HepG2 (cell line): Measurements from ENCODE around the gene ERMAP. TPM values are rescaled to one million over a fixed set of nuclear protein-coding genes. Genes with fewer than 3 reads are reported as not detected.

Source experiments
- ATAC-seq: fragments of 200-7000 bp; cut with Tn5 transposase; 3 replicates; pipeline ENCODE4 v1.9.1; 2020; ENCODE audit warnings: mild to moderate bottlenecking, moderate library complexity
- BruUV-seq: library from RNA; stranded (reverse); fragments of 400-500 nt; replicated peaks from 2 replicates; lab custom pipeline; 2021; lab: Mats Ljungman, UMichigan
- CTCF ChIA-PET: fragments of 300-600 bp; formaldehyde crosslinking; extraction: SDS; loops from one replicate; lab custom pipeline; 2021; ENCODE audit warnings: low total read pairs, inconsistent platforms, low intra/inter-chr PET ratio; lab: Yijun Ruan, JAX
- POLR2A ChIA-PET: fragments of 350-600 bp; sonication (Branson Sonifier 250); formaldehyde crosslinking; loops from one replicate; lab custom pipeline; 2020; ENCODE audit warnings: antibody characterized with exemption, inconsistent platforms; lab: Yijun Ruan, JAX
- DNase-seq: peaks from one replicate; pipeline ENCODE4 v3.0.0-alpha.2; 2015; ENCODE audit warnings: low spot score
- FAIRE-seq: peaks from 3 replicates; lab custom pipeline; 2011; peaks lifted over from hg19 to GRCh38; lab: Jason Lieb, UNC
- H2AFZ ChIP-seq: one replicate; pipeline ENCODE4 v1.6.1; 2011; ENCODE audit warnings: low read length, inconsistent platforms
- H3K27ac ChIP-seq: fragments of 300-600 bp; 3 replicates; pipeline ENCODE4 v1.8.0; 2011; ENCODE audit warnings: mixed run types, mild to moderate bottlenecking, mixed read lengths, low read length, inconsistent platforms; ENCODE audit not compliant: insufficient read depth; ENCODE audit errors: extremely low read length
- H3K27me3 ChIP-seq, 2 experiments: fragments of 200-600 bp in 1 of 2; 2 replicates in 1 of 2; 3 replicates in 1 of 2; pipeline versions ENCODE4 v1.6.0 to v1.8.0; 2011; ENCODE audit warnings: low read length in 2 of 2, mild to moderate bottlenecking in 2 of 2, moderate library complexity in 2 of 2, inconsistent platforms in 1 of 2; ENCODE audit not compliant: insufficient read depth in 2 of 2, control insufficient read depth in 1 of 2
- H3K36me3 ChIP-seq, 2 experiments: fragments of 200-600 bp in 1 of 2; replicated peaks in 1 of 2; 2 replicates in 1 of 2; 3 replicates in 1 of 2; pipeline versions ENCODE4 v1.5.1 to v1.8.0; 2011; ENCODE audit warnings: low read length in 2 of 2, inconsistent platforms in 1 of 2; ENCODE audit not compliant: insufficient read depth in 2 of 2, control insufficient read depth in 1 of 2
- H3K4me1 ChIP-seq: 2 replicates; pipeline ENCODE4 v1.5.1; 2012; ENCODE audit warnings: low read length, inconsistent platforms; ENCODE audit not compliant: insufficient read depth
- H3K4me2 ChIP-seq: 2 replicates; pipeline ENCODE4 v1.6.0; 2011; ENCODE audit warnings: low read depth, low read length, inconsistent platforms
- H3K4me3 ChIP-seq, 3 experiments: fragments of 200-600 bp in 1 of 3; sonication (generic), shearing (Covaris generic) in 1 of 3; replicated peaks in 1 of 3; 2 replicates each; pipeline ENCODE4 v1.5.1; 2011 to 2016; ENCODE audit warnings: low read length in 3 of 3, inconsistent platforms in 2 of 3, low read depth in 2 of 3, mild to moderate bottlenecking in 2 of 3, control low read depth in 1 of 3, mixed read lengths in 1 of 3; ENCODE audit not compliant: insufficient read depth in 1 of 3
- H3K79me2 ChIP-seq: one replicate; pipeline ENCODE4 v1.6.1; 2011; ENCODE audit warnings: low read length, inconsistent platforms; ENCODE audit not compliant: insufficient read depth
- H3K9ac ChIP-seq: 2 replicates; pipeline ENCODE4 v1.6.0; 2011; ENCODE audit warnings: mild to moderate bottlenecking, low read depth, low read length, inconsistent platforms; ENCODE audit not compliant: insufficient read depth
- H3K9me3 ChIP-seq: 2 replicates; pipeline ENCODE4 v1.5.1; 2012; ENCODE audit warnings: mild to moderate bottlenecking, low read length
- H4K20me1 ChIP-seq: 2 replicates; pipeline ENCODE4 v1.6.0; 2011; ENCODE audit warnings: inconsistent platforms, mild to moderate bottlenecking, low read length, moderate library complexity; ENCODE audit not compliant: insufficient read depth
- MAFK ChIP-seq, 2 experiments: IDR thresholded peaks in 1 of 2; conservative IDR thresholded peaks in 1 of 2; 2 replicates each; pipeline ENCODE4 v1.6.1; 2011; ENCODE audit warnings: improper control_type of control experiment in 2 of 2, low read length in 2 of 2
- NCOA1 ChIP-seq: sonication (generic); formaldehyde crosslinking; IDR thresholded peaks from 2 replicates; pipeline ENCODE4 v1.9.0; 2021; ENCODE audit warnings: missing genetic modification reagents
- NFYC ChIP-seq: IDR thresholded peaks from 2 replicates; pipeline ENCODE4 v1.6.1; 2016; ENCODE audit warnings: missing genetic modification reagents, missing compliant biosample characterization
- NR2C2 ChIP-seq: sonication (generic); formaldehyde crosslinking; IDR thresholded peaks from 2 replicates; pipeline ENCODE4 v1.4.0; 2020; ENCODE audit warnings: missing genetic modification reagents, mild to moderate bottlenecking, moderate library complexity, borderline replicate concordance
- ZFP91 ChIP-seq: sonication (generic); formaldehyde crosslinking; IDR thresholded peaks from 2 replicates; pipeline ENCODE4 v1.9.0; 2022; ENCODE audit warnings: missing genetic modification reagents, mild to moderate bottlenecking, borderline replicate concordance
- ZNF513 ChIP-seq: sonication (generic); formaldehyde crosslinking; conservative IDR thresholded peaks from 2 replicates; pipeline ENCODE4 v1.5.0; 2020; ENCODE audit warnings: missing genetic modification reagents
- ZNF567 ChIP-seq: sonication (generic); formaldehyde crosslinking; IDR thresholded peaks from 2 replicates; pipeline ENCODE4 v1.8.1; 2023; ENCODE audit warnings: mild to moderate bottlenecking, missing genetic modification reagents, borderline replicate concordance
- ZNF616 ChIP-seq: sonication (generic); formaldehyde crosslinking; IDR thresholded peaks from 2 replicates; pipeline ENCODE4 v1.5.0; 2020; ENCODE audit warnings: low read depth, mild to moderate bottlenecking, missing genetic modification reagents
- WGBS: methylation state at CpG from one replicate; pipeline ENCODE4 v1.1.6; 2017; ENCODE audit warnings: low lambda C conversion rate; 5-methylcytosine and 5-hydroxymethylcytosine counted together
- in situ Hi-C: cut with HindIII; loops from 2 replicates; pipeline ENCODE4 v1.10.0; 2017; ENCODE audit warnings: low pct_unique_long_range_greater_than_20kb; ENCODE audit not compliant: extremely low pct_ligation_motif_present
- intact Hi-C: fragments of 100-400 bp; cut with micrococcal nuclease; formaldehyde crosslinking; loops from one replicate; pipeline ENCODE4 v1.10.0; 2022; ENCODE audit not compliant: unreplicated experiment
- polyA plus RNA-seq, 8 experiments: library from polyadenylated mRNA; depleted of rRNA in 3 of 8; stranded (reverse) in 7 of 8; unstranded in 1 of 8; fragments of >200 nt; fragmentation: Illumina TruSeq in 4 of 8; extraction: Trizol in 4 of 8; gene quantifications; 2 replicates each; pipeline versions ENCODE4 v1.2.1 to v1.2.3, GENCODE V29; 2011 to 2016; ENCODE audit warnings: low read depth in 4 of 8, missing spikeins in 1 of 8, mixed read lengths in 1 of 8; ENCODE audit not compliant: insufficient read depth in 1 of 8
- total RNA-seq, 5 experiments: library from RNA; depleted of rRNA; stranded (reverse); fragments of >200 nt; fragmentation: Illumina TruSeq; extraction: Trizol; gene quantifications; 2 replicates each; pipeline ENCODE4 v1.2.3, GENCODE V29; 2016; ENCODE audit warnings: low read depth in 1 of 5
- TF ChIP-seq, protein P1 (sequence below): sonication (generic); formaldehyde crosslinking; IDR thresholded peaks from 2 replicates; pipeline ENCODE4 v1.4.0; 2020; ENCODE audit warnings: mild to moderate bottlenecking, missing genetic modification reagents
- TF ChIP-seq, protein P2 (sequence below): sonication (generic); formaldehyde crosslinking; IDR thresholded peaks from 2 replicates; pipeline ENCODE4 v1.8.0; 2022; ENCODE audit warnings: mild to moderate bottlenecking, missing genetic modification reagents, borderline replicate concordance

The ERMAP gene
- total and polyA plus RNA-seq, 2 of the 13 experiments (the other 11 are each of a cell fraction or from before 2014, with no cell fraction given) = 2.2 to 4.4 TPM

- BruUV-seq = no TSS peak
- ATAC-seq = no peak
Observed at GRCh38 chr1:42801832-42802473, 15.0 kb upstream of the ERMAP start.

DNA sequence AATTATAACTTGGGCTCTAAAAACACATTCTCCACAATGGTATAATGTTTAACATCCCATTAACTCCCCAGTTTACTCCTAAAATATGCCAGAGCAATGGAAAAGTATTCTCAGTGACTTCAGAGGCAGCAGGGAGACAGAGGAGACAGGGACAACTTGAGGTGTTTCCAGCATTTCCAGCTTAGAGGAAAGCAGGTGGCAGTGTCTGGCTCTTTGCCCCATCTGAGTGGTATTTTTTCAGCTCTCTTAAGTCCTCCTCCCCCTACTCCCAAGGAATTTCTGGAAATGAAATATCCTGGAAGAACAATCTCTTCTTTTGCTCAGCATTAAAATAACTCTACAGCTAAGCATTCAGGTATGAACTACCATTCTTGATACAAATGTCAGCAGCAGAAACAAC, 10.8 kb upstream of the ERMAP start:
- H3K4me2 ChIP-seq = no peak overlapping the region
- no peaks in the 10 kb centered on the region for H3K4me1 ChIP-seq
- H3K36me3 ChIP-seq = peaks cover under 1 to 2% of the 10 kb centered on the region in 2 experiments; a peak in 2 of 5 replicates
- in situ Hi-C loops (no loop called here), intact Hi-C loops (no loop called here)
- H3K27ac ChIP-seq = no peak overlapping the region
- ChIA-PET CTCF (no interaction called here), POLR2A (no interaction called here)
- H2AFZ ChIP-seq = no peak overlapping the region
- H3K9ac ChIP-seq = no peak overlapping the region
- BruUV-seq = no TSS peak
- H4K20me1 ChIP-seq = no peaks in the 10 kb centered on the region
- FAIRE-seq (no peak), ATAC-seq (no peak), DNase-seq (no peak)
- no peaks in the 10 kb centered on the region for H3K79me2 ChIP-seq
- no peak overlapping the region for H3K4me3 ChIP-seq
- no peaks in the 10 kb centered on the region; a peak in 1 of 5 replicates for H3K27me3 ChIP-seq
- H3K9me3 ChIP-seq = no peaks in the 10 kb centered on the region
- TF ChIP-seq, protein P1, sequence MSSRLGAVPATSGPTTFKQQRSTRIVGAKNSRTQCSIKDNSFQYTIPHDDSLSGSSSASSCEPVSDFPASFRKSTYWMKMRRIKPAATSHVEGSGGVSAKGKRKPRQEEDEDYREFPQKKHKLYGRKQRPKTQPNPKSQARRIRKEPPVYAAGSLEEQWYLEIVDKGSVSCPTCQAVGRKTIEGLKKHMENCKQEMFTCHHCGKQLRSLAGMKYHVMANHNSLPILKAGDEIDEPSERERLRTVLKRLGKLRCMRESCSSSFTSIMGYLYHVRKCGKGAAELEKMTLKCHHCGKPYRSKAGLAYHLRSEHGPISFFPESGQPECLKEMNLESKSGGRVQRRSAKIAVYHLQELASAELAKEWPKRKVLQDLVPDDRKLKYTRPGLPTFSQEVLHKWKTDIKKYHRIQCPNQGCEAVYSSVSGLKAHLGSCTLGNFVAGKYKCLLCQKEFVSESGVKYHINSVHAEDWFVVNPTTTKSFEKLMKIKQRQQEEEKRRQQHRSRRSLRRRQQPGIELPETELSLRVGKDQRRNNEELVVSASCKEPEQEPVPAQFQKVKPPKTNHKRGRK (CRISPR knock-in tag) = no peak
- no peak for TF ChIP-seq ZFP91
- no peak for TF ChIP-seq NCOA1 (CRISPR knock-in tag)
- no peak for TF ChIP-seq NFYC (CRISPR knock-in tag)
- no peak for TF ChIP-seq NR2C2 (CRISPR knock-in tag)
- TF ChIP-seq ZNF567 (CRISPR knock-in tag) = no peak
- TF ChIP-seq, protein P2, sequence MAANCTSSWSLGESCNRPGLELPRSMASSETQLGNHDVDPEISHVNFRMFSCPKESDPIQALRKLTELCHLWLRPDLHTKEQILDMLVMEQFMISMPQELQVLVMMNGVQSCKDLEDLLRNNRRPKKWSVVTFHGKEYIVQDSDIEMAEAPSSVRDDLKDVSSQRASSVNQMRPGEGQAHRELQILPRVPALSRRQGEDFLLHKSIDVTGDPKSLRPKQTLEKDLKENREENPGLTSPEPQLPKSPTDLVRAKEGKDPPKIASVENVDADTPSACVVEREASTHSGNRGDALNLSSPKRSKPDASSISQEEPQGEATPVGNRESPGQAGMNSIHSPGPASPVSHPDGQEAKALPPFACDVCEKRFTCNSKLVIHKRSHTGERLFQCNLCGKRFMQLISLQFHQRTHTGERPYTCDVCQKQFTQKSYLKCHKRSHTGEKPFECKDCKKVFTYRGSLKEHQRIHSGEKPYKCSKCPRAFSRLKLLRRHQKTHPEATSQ (CRISPR knock-in tag) = no peak

More at GRCh38 chr1:42801832-42802473, 15.0 kb upstream of the ERMAP start:
- no peaks in the 10 kb centered on the region for H4K20me1 ChIP-seq
- H3K9ac ChIP-seq = no peak overlapping the region
- H3K9me3 ChIP-seq = no peaks in the 10 kb centered on the region
- no peak for FAIRE-seq
- no peak overlapping the region for H2AFZ ChIP-seq
- in situ Hi-C loops (no loop called here), intact Hi-C loops (no loop called here)
- H3K27me3 ChIP-seq = no peaks in the 10 kb centered on the region
- no peak overlapping the region for H3K4me2 ChIP-seq
- no peak for DNase-seq
- no peaks in the 10 kb centered on the region for H3K4me1 ChIP-seq
- no peak overlapping the region for H3K27ac ChIP-seq
- 87% methylated on average over 8 of the region's 8 CpGs for WGBS
- H3K36me3 ChIP-seq = peaks cover 0 to 2% of the 10 kb centered on the region in 2 experiments; a peak in 1 of 5 replicates
- ChIA-PET CTCF (no interaction called here), POLR2A (no interaction called here)
- H3K79me2 ChIP-seq = no peaks in the 10 kb centered on the region
- H3K4me3 ChIP-seq = no peak overlapping the region
- no peak for TF ChIP-seq ZNF616
- no peak for TF ChIP-seq ZNF513
- TF ChIP-seq MAFK (conservative IDR thresholded peaks at IDR 0.05 in 1 of 2, IDR thresholded peaks at IDR 0.05 in 1 of 2; ENCODE audit: low read length in 2 of 2) = no peak
- TF ChIP-seq, all 625 proteins: peak for 0
